ENCODE results near the gene CMPK2. TPM values are rescaled to one million over a fixed set of nuclear protein-coding genes. Genes with fewer than 3 reads are reported as not detected.
A peak's percentile ranks its signal among the peaks of the same experiment; 100 is the strongest.
"Not testable (repeated sequence)": the region's sequence is repeated elsewhere in the genome, so short reads cannot be mapped to it uniquely, and the experiment has no call there.

Gene CMPK2, protein sequence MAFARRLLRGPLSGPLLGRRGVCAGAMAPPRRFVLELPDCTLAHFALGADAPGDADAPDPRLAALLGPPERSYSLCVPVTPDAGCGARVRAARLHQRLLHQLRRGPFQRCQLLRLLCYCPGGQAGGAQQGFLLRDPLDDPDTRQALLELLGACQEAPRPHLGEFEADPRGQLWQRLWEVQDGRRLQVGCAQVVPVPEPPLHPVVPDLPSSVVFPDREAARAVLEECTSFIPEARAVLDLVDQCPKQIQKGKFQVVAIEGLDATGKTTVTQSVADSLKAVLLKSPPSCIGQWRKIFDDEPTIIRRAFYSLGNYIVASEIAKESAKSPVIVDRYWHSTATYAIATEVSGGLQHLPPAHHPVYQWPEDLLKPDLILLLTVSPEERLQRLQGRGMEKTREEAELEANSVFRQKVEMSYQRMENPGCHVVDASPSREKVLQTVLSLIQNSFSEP
- 0.55 and 9.0 TPM in 2 replicates for total RNA-seq

DNA sequence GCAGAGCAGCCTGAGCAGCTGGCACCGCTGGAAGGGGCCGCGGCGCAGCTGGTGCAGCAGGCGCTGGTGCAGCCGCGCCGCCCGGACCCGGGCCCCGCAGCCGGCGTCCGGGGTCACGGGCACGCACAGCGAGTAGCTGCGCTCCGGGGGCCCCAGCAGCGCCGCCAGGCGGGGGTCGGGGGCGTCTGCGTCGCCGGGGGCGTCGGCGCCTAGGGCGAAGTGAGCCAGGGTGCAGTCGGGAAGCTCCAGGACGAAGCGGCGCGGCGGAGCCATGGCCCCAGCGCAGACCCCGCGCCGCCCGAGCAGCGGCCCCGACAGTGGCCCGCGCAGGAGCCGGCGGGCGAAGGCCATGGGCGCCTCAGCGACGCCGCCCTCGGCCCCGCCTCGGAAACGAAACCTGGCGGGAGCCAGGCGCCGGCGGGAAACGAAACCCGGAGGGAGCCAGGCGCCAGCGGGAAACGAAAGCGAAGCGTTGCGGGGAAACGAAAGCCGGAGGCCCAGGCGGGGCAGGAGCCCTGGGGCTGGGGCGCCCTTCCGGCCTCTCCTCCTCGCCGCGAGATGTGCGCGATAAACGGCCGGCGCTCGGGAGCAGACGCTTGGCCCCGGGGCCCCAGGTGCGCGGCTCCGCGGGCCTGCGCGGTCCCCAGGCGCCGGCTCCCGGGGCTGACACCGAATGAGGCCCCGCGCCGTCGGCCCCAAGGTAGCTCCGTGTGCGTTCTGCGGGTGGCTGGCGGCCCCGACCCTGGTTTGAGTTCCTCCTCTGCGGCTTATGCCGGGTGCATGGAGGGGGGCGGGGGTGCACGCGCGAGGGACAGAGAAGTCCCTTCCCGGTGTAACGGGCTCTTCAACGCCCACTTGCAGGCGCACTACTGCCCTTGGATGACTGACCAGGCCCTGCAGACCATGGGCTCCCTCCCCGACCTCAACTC is at the start of gene CMPK2:
TSS of gene CMPK2 (minus strand) at position 562 of the 929 bp plus-strand sequence. CDS start at position 351, 211 bp downstream.
- DNase-seq (ENCODE audit: low read depth), result no peak

DNA sequence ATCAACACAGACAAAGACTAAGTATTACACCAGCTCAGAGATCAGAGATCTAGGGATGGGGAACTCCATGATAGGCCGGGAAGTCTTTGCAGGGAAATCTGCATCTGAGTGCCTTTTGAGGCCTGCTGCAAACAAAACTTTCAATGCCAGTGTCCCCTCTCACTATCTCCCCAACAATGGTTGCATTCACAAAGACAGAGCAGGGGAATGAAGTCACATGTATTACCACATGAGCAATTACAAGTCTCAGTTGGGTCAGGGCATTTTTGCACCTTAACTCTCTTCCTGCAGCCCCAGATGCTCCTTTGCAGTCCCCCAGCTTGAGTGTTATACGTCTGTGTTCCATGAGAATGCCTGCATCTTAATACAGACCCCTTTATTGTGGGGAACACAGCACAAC is 49.7 kb upstream of the CMPK2 start:
- no peak for DNase-seq (ENCODE audit: low read depth)

DNA sequence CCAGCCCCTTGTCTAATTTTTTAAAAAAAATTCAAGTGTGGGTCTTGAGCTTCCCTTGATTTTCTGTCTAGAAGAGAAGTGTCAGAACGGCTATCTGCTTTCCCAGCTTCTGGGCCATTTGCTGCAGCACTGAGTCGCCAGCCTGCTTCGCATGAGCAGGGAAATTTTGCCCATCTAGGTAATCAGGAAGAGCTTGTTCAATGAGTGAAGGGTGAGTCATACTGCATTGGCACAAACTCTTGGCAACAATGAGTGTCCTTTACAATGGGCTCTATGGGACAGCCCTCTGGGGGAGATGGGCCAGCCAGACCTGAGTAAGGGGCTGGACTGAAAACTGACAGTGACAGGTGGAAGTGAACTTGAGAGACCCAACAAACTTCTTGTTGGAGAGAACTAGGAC is 49.1 kb upstream of the CMPK2 start:
- DNase-seq (ENCODE audit: low read depth), result peak; percentile 78

DNA sequence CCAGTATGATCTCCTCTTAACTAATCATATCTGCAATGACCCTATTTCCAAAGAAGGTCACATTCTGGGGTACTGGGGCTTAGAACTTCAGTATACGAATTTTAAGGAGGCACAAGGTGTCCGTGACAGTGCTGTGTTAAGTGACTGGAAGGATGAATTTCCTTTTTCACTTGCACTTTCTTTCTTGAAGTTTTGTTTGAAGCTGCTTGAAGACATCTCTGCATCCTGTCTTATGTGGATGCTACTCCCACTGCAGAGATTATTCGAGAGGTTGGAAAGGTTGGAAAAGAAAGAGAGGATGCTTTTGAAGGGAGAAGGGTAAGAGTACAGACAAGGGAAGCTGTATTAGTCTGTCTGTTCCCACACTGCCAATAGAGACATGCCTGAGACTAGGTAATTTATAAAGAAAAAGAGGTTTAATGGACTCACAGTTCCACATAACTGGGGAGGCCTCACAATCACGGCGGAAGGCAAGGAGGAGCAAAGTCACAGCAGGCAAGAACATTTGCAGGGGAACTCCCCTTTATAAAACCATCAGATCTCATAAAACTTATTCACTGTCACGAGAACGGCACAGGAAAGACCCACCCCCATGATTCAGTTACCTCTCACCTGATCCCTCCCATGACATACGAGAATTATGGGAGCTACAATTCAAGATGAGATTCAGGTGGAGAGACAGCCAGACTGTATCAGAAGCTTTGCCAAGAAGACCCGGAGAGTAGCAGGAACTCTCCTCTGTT is 47.9 kb upstream of the CMPK2 start:
- no peak for DNase-seq (ENCODE audit: low read depth)

DNA sequence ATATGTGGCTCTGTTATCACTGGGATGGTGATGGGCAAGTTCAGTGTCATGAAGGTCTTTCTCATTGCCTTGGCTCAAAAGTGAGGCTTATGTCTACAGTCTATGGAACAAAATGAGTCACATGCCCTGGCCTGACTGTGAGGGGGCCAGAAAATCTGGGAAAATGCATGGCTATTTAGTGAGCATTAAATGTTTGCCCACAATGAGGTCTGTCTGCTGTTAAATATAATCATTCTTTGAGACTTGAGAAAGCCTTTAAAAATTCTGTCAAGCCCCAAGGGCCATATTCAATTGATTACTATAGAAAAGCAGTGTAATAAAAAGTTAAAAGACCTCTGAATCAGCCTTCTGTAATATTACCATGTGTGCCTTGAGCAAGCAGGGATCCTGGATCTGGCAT is 46.0 kb upstream of the CMPK2 start:
- no peak for DNase-seq (ENCODE audit: low read depth)

DNA sequence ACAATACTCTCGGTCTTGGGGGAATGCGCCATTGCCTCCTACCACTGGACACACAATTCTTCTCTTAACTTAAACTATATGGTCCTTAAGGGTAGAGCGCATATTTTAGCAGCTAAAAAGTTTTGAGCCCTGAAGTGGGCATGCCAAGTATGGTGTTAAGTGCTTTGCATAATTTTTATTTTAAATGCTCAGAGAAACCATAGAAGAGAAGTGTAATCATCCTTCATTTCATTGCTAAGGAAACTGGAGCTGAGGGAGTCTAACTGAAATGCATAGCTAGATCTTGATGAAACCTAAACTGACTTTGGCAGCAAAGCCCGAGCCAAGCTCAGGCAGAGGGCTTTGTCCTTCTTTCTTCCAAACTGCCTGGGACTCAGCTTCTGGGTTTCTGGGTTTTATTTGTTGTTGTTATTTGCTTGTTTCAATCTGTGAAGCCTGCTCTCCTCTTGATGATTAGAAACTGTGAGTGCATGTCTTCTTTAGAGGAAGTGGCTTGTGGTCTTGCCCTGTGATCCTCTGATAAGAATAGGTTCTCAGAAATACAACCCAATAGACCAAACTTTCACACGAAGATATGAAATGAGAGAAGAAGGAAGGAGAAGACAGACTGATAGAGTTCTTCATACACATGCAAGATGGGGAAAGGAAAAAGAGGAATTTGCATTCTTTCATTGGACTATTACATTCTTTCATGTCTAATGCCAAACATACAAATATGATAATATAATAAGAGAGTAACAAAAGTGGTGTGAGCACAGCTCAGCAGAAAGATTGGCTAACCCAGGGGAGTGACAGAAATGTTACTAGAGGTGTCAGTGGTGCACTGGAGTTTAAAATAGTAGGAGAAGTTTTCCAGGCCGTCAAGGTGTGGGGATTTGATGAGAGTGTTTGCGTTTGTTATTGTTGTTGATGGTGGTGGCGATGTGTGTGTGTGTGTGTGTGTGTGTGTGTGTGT is 44.0 kb upstream of the CMPK2 start:
- no peak for DNase-seq (ENCODE audit: low read depth)

DNA sequence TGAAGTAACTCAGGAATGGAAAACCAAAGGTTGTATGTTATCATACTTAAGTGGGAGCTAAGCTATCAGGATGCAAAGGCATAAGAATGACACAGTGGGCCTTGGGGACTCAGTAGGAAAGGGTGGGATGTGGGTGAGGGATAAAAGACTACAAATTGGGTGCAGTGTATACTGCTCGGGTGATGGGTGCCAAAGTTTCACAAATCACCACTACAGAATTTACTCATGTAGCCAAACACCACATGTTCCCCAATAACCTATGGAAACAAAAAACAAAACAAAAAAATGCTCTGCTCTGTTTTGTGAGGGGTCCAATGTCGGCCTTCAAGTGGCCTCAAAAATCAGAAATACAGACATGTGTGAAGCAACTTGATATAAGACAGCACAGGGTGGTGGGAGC is 42.6 kb upstream of the CMPK2 start:
- DNase-seq (ENCODE audit: low read depth), result no peak

DNA sequence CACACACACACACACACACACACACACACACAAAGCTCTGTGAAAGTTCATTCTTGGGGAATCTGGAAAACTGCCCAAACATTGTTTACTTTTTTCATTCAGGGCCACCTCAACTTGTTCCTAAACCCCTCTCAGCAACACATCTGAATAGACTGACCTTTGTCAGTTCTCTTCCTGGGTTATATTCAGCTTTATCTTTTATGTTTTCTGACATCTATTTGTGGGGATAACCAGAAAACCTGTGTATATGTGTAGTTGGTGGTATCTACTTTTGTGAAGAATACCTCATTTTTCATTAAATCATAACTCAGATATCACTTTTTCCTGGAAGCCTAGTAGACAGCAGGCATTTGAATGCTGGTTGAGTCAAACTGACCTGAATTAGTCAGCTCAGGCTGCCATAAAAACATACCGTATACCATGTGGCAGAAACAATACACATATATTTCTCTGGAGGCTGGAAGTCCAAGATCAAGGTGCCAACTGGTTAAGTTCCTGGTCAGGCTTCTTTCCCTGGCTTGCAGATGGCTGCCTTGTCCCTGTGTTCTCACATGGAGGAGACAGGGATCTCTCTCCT is 40.5 kb upstream of the CMPK2 start:
- no peak for DNase-seq (ENCODE audit: low read depth)

DNA sequence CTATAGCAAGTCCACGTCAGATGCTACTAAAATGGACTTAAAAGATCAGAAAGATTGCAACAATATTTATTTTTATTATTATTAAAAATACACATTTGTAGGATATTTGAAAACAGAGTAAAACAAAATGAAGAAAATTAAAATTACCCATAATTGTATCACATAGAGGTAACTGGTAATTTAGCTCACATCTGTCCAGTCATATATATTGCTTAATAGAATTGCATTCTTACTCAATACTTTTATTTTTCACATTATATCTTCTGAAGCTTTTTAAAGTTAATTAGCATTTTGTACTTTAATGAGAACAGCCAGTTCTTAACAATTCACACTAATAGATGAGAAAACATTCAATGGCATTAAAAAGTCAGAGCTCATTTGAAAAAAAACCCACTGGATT is 40.0 kb upstream of the CMPK2 start:
- DNase-seq (ENCODE audit: low read depth), result no peak

DNA sequence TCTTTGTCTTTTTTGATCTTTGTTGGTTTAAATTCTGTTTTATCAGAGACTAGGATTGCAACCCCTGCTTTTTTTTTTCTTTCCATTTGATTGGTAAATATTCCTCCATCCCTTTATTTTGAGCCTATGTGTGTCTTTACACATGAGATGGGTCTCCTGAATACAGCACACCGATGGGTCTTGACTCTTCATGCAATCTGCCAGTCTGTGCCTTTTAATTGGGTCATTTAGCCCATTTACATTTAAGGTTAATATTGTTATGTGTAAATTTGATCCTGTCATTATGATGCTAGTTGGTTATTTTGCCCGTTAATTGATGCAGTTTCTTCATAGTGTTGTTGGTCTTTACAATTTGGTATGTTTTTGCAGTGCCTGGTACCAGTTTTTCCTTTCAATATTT is 36.9 kb upstream of the CMPK2 start:
- DNase-seq (ENCODE audit: low read depth), result not testable (repeated sequence)

DNA sequence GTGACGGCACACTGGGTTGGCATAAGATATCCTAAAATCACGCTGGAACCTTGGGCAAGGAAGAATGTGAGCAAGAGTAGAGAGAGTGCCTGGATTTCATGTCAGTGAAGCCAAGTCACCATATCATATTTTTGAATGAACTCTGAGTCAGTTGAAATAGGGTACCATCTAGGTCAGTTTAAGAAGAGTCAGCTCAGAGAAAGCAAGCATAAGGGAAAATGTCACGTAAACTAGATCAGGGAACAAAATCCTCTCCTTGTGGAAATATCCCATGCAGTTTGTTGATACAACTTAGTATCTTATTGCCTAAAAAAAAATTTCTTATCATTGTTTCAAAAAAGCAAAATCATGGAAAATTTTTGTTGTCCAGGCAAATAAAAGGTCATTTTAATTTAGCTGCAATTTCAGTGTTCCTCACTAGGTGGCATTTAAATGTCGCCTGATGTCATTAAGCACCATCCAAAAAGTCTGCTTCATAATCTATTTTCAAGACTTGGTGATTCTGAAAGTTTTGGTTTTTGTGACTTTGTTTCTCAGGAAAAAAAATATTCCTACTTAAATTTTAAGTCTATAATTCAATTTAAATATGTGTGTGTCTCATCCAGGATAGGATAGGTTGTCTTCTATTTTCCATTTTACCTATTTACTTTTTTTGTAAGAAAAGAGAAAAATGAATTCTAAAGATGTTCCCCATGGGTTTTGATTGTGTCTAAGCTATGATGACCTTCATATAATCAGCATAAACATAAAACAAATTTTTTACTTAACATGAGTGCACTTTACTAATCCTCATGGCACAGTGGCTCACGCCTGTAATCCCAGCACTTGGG is 31.4 kb upstream of the CMPK2 start:
- peak; percentile 48 for DNase-seq (ENCODE audit: low read depth)

DNA sequence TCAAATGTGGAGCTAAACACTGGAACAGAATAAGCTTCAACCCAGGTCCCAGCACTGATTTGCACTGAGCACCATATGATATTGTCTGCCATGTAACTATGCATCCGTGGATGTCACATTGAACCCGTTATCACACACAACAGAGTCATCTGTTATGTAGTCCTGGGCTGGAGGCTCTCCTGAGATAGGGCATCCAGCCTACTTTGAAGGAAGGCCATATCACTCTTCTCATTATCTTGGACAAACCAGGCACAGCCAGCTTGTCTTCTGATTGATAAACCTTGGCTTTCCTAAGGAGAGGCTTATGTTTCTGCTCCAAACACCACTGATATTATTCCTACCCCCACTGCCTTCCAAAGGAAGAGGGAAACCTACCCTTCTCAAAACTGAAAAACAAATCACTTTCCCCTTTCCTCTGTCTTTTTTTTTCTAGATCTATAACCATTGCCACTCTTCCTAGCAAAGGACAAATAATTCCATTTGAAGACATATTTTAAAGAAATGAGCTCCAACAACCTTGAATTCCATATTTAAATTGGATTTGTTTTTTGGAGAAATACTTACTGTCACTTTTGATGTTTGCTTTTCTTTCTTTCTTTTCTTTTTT is 28.3 kb upstream of the CMPK2 start:
- DNase-seq (ENCODE audit: low read depth), result no peak

DNA sequence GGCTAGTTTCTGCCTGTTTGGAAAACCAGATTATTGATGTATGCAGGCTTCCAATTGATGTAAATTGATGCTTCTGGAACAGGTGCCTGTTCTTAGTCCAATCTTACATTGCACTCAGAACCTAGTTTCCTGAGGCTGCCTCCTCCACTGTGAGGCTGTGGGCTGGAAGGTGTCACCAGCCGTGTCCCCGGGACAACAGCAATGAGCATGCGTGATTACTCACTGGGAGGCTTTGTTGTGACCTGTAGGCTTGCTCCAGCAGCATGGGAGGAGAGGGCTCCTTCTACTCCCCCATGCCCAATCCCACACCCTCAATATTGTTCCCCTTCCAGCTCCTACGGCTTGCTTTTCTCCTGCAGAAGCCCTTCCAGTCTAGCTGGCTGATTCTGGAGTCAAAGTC is 23.0 kb upstream of the CMPK2 start:
- DNase-seq (ENCODE audit: low read depth), result no peak

DNA sequence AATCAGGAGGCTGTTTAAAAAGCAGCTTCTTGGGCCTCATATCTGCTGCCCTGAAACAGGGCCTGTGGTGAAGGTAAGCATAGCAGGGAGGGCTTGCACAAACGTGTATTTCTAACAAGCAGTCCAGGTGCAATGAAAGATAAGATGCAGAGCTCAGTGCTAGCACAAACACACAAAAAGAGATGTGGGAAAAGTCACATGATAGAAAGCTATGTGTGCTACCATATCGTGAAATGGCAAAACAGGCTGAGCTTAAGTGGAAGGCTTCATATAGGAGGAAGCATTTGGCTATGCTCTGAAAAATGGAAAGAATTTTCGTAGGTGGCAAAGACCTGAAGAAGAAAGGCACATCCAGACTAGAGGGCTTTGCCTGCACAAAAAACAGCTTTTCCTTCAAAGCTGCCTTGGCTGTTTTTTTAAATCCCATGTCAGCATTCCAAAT is 22.1 kb upstream of the CMPK2 start:
- no peak for DNase-seq (ENCODE audit: low read depth)

DNA sequence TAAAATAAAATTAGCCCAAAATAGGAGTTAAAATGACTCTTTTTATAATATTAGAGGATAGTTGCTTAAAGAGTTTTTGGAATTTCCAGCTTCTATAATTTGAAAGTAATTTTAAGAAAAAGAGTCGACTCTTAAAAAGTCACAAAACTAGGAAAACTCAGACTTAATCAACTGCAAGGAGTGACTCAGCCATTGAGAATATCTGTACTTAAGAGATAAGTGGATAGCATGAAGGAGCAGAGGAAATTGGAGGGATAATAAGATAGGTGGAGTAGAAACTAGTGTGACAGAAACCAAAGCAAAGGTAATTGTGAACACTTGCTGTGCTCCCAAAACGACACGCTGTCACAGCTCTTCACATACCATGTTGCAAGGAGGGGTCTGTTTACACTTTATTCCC is 20.3 kb upstream of the CMPK2 start:
- no peak for DNase-seq (ENCODE audit: low read depth)

DNA sequence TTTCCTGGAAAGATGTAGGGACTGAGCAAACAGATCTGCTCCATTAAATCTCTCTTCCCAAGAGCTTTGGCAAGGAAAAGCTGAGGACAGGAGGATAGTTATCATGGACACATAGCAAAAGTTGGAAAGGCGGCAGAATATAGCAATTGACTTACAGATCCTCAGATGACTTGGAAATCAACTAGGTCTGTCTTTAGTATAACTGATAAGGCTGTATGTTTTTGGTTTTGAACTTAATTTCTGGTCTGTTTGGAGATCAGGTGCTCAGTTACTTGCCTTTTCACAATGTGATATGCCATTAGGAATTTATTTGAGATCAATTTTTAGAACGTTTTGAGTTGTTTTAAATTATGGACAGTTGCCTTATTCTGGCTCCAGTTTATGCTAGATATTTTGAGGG is 19.8 kb upstream of the CMPK2 start:
- no peak for DNase-seq (ENCODE audit: low read depth)

DNA sequence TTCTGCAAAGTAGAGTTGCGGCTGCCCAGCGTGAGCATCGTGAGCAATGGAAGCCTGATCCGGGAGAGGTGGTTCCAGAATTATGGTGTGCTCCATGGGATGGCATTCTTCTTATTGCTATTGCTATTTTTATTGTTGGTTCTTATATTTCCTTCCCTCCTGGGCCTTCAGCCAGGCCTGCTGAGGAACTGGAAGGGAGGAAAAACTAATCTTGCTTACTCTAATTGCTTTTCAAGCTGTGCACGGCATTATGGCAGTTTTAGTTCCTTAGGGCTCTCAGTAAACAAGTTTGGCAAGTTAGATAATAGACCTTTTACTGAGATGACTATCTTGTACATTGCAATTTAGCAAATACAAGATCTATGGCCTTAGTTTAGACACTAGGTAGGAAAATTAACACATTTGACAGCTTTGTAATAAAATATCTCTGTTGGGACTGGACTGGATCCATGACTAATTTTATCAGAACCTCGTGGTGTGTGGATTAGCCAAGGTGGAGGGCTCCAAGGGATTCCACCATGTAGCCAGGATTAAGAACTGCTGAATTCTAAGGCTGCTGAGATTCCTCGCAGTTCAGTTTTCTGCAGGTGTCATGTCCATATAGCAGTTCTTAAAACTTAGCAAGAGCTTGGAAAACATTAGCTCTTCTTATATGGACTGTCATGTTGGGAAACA is 17.9 kb upstream of the CMPK2 start:
- DNase-seq (ENCODE audit: low read depth), result no peak

DNA sequence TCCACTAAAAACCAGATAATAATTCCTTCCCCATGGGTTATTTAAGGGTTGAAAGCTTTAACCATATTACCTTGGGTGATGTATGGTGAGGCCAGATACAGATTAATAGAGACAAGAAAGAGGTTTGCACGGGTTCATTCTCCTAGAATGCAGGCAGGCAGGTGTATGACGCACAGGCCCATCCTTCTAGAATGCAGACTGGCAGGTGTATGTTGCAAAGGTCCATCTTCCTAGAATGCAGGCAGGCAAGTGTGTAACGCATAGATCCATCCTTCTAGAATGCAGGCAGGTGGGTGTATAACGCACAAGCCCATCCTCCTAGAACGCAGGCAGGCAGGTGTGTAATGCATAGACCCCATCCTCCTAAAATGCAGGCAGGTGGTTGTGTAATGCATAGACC is 15.8 kb upstream of the CMPK2 start:
- DNase-seq (ENCODE audit: low read depth), result no peak

DNA sequence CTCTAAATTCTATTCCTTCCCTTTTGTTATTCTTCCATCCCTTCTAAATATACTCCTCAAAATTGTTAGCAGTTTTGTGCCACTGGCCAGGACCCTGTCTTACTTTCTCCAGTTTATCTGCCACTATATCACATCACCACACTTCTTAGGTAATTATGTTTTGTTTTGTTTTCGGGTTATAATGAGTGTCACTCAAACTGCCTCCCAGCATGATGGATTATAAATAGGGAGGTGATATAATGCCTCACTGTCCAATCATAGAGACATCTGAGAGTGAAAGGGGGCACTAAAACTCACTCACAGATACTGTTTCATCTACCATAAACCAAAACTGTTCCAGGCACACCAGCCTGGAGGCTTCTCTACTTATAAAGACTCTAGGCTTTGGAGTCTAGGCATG is 15.3 kb upstream of the CMPK2 start:
- no peak for DNase-seq (ENCODE audit: low read depth)
